SK-N-MC (cell line): ENCODE measurements around the gene WDR7.

Source experiments
- DNase-seq: peaks from one replicate; pipeline ENCODE4 v3.0.0-alpha.2; 2011; ENCODE audit warnings: low read depth, low spot score
- H3K27ac ChIP-seq: fragments of 200-600 bp; sonication (generic); 2 replicates; pipeline ENCODE4 v1.5.1; 2016; ENCODE audit warnings: mixed run types
- H3K36me3 ChIP-seq: fragments of 200-600 bp; sonication (generic); 2 replicates; pipeline ENCODE4 v1.6.1; 2017; ENCODE audit warnings: antibody characterized with exemption, low read length, mixed read lengths; ENCODE audit not compliant: insufficient read depth
- H3K4me3 ChIP-seq: fragments of 200-600 bp; sonication (generic); 2 replicates; pipeline ENCODE4 v1.5.1; 2016
- H3K9ac ChIP-seq: fragments of 200-600 bp; sonication (generic); 2 replicates; pipeline ENCODE4 v1.8.0; 2017; ENCODE audit warnings: mixed run types, mixed read lengths; ENCODE audit not compliant: insufficient read length
- H3K9me3 ChIP-seq: fragments of 200-600 bp; sonication (generic); 2 replicates; pipeline ENCODE4 v1.6.1; 2017; ENCODE audit warnings: low read depth, mild to moderate bottlenecking, antibody characterized with exemption, low read length, moderate library complexity, mixed read lengths
- EZH2 ChIP-seq: fragments of 200-600 bp; sonication (generic); IDR thresholded peaks from one replicate; pipeline ENCODE4 v1.6.1; 2017; ENCODE audit warnings: antibody characterized with exemption
- FOXP2 ChIP-seq: optimal IDR thresholded peaks from 2 replicates; pipeline ENCODE3; 2011; ENCODE audit warnings: mild to moderate bottlenecking, moderate library complexity; ENCODE audit not compliant: insufficient read depth; ENCODE audit errors: extremely low read length, control extremely low read depth
- POLR2AphosphoS5 ChIP-seq: IDR thresholded peaks from 2 replicates; pipeline ENCODE4 v1.6.1; 2012; ENCODE audit warnings: mild to moderate bottlenecking, low read depth, low read length, borderline replicate concordance

WDR7 gene

DNA sequence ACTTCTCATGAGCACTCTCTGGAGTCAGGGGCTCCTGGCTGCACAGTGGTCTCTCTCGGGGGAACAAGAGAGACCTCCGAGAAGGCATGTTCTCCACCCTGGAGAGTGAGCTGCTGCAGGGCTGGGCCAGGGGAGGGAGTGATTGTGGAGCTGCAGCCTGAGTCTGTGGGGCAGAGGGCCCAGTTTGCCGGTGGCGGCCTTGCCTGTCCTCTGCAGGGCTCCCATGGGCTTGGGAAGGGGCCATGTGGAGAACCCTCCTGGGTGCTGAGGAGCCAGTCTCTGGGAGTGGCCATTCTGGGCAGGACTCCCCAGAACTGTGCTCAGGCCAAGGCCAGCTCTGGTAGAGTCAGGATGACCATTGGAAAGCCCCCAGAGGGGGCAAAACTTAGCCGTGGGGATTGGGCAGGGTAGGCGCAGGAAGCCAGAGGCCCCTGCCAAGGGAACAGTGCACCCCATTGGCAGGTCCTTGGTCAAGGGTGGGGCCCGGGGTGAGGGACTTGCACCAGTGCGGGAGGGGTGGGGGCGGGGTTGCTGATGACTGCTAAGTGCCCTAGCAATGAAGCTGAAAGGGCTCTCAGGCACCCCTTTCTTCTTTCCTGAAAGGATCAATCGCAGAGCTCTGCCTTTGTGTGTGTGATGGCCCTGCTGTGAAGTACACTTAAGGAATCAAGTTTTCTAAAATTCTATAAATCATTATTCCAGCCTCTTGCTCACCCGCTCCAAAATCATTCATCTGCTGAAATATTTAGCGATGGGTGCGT, 426.0 kb downstream of the WDR7 start:
- no peak for DNase-seq
- Histone ChIP-seq H3K36me3 (no peaks in the 10 kb centered on the region), H3K4me3 (no peak overlapping the region)

DNA sequence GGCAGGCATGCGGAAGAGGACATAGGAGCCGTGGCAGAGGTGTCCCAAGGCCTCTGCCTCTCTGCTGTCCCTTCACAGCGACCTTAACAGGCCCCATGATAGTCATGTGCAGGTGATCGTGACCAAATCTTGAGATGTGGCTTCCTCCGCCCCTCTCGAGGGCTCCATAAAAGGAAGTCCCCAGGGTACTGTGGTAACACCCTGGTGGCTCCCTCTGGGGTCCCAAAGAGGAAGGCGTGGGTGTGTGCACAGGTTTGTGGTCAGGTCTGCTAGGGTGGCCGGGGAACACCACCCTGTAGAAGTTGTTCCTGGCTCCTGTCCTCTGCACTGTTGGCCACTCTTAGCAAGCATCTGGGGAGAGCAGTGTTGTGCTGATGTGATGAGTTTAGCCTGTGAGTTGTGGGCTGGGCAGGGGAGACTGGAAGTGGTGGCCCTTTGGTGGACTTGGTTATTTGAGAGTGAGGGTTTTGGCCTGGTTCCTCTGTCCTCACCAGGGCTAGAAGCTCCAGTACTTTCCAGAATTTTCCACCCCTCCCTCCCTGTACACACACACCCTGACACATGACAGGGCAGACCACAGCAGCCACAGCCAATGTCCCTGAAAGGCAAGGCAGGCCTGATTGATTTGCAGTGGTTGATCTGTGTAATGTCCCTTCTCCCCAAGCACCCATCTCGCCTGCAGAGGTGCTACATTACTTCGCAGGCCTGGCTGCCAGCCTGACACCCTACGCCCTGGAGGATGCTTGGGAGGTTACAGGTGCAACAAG, 426.8 kb downstream of the WDR7 start:
- H3K9ac ChIP-seq: no peak overlapping the region
- no peaks in the 10 kb centered on the region for H3K9me3 ChIP-seq
- DNase-seq: no peak
- no peaks in the 10 kb centered on the region for H3K36me3 ChIP-seq
- no peak overlapping the region for H3K4me3 ChIP-seq
- TF ChIP-seq FOXP2 (no peak), POLR2AphosphoS5 (no peak), EZH2 (no peak)
- H3K27ac ChIP-seq: no peak overlapping the region

More for the DNA sequence above, 426.0 kb downstream of the WDR7 start:
- H3K9ac ChIP-seq: no peak overlapping the region
- no peak overlapping the region for H3K27ac ChIP-seq
- TF ChIP-seq EZH2 (no peak), FOXP2 (no peak), POLR2AphosphoS5 (no peak)
- no peaks in the 10 kb centered on the region for H3K9me3 ChIP-seq

GRCh38 chr18:57078614-57079013, 427.5 kb downstream of the WDR7 start:
- H3K36me3 ChIP-seq: no peaks in the 10 kb centered on the region
- no peak for DNase-seq
- TF ChIP-seq FOXP2 (no peak), POLR2AphosphoS5 (no peak), EZH2 (no peak)

GRCh38 chr18:57080479-57080878, 429.3 kb downstream of the WDR7 start:
- TF ChIP-seq EZH2 (no peak), FOXP2 (no peak), POLR2AphosphoS5 (no peak)
- Histone ChIP-seq H3K27ac (no peak overlapping the region), H3K4me3 (no peak overlapping the region), H3K36me3 (no peaks in the 10 kb centered on the region), H3K9ac (no peak overlapping the region), H3K9me3 (no peaks in the 10 kb centered on the region)
- no peak for DNase-seq

More at GRCh38 chr18:57078614-57079013, 427.5 kb downstream of the WDR7 start:
- Histone ChIP-seq H3K4me3 (no peak overlapping the region), H3K27ac (no peak overlapping the region), H3K9ac (no peak overlapping the region), H3K9me3 (no peaks in the 10 kb centered on the region)

DNA sequence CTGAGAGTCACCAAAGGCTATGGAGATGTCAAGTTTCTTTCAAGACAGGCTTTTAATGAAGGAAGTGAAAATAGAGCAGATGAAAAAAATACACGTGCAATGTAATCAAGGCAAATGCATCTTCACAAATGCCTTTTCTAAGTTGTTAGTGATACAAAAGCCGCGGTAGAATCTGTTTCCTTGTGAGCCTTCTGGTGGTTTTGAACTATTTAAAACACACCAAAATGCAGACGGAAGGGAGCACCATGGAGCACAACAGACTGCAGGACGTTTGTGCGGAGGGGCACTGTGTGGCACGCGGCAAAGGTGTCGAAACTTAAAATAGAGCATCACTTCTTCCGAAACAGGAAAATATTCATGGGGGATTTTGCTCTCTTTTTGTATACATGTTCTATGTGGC, 430.7 kb downstream of the WDR7 start:
- DNase-seq: no peak
- no peak overlapping the region for H3K27ac ChIP-seq
- H3K9ac ChIP-seq: no peak overlapping the region
- H3K4me3 ChIP-seq: no peak overlapping the region
- no peaks in the 10 kb centered on the region for H3K36me3 ChIP-seq
- no peak for TF ChIP-seq EZH2
- no peak for TF ChIP-seq FOXP2
- no peak for TF ChIP-seq POLR2AphosphoS5
- H3K9me3 ChIP-seq: no peaks in the 10 kb centered on the region

GRCh38 chr18:57083485-57083884, 432.3 kb downstream of the WDR7 start:
- Histone ChIP-seq H3K36me3 (no peaks in the 10 kb centered on the region), H3K9ac (no peak overlapping the region)
- DNase-seq: no peak

DNA sequence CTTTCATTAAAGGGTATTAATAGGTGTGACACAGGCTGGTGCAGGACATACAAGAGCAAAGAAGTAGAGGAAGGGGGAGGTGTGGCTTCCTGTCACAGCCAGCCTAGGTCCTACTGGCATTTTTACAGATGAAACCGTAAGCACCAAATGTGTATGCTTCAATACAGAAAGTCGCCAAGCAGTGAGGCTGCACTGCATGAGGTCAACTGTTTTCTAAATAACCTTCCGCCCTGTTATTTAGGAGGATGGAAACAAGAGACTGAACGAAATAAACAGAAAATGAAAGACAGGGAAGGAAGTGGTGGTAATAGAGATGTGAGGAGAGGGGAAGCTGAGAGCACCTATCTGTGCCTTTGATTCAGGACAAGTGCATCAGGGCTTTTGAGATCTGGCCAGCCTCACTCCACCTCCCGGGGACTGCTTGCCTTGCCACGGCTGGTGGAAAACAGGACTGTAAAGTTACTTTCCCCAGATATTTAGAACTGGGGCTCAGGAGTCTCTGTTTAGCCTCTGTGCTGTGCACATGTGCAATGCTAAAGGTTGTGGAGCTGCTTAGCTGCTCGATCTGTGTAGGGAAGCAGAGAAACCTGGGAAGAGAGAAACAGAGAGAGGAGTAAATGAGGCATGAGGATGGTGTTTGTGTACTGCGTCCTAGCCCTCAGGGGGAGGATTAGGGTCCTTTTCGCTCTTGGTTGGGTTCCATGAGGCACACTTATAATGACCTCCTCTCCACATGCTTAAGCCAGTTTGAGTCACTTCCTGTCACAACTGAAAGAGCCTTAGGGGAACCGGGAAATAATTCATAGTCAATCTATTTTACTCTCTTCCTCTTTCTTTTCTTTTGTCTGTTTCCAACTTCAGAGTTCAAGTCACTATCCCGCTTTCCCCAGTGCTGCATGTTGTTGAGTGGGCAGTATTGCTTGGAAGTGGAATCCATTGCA, 433.4 kb downstream of the WDR7 start:
- DNase-seq: no peak
- no peak overlapping the region for H3K27ac ChIP-seq
- no peaks in the 10 kb centered on the region for H3K36me3 ChIP-seq
- H3K4me3 ChIP-seq: no peak overlapping the region
- H3K9ac ChIP-seq: no peak overlapping the region
- TF ChIP-seq FOXP2 (no peak), POLR2AphosphoS5 (no peak), EZH2 (no peak)
- no peaks in the 10 kb centered on the region for H3K9me3 ChIP-seq

More at GRCh38 chr18:57083485-57083884, 432.3 kb downstream of the WDR7 start:
- no peak overlapping the region for H3K27ac ChIP-seq
- no peak for TF ChIP-seq EZH2
- no peak for TF ChIP-seq POLR2AphosphoS5
- no peak for TF ChIP-seq FOXP2
- no peak overlapping the region for H3K4me3 ChIP-seq
- no peaks in the 10 kb centered on the region for H3K9me3 ChIP-seq

DNA sequence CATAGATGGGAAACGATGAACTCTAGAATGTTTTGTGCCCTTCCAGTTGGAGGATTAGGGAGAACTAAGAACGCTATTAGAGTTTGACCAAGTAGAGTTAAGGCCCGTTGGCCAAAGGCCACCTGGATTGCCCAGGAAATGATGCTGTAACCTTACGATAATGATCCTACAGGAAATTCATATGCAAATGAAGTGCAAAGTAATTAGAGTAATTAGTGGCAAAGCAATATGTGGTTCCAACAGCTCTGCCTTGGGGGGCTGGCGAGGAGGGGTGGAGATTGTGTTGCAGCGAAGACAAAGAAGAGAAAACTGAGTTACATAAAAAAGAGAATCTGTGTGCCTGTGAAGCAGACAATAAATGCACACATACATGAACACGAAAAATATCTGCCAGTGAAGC, 434.2 kb downstream of the WDR7 start:
- Histone ChIP-seq H3K4me3 (no peak overlapping the region), H3K36me3 (no peaks in the 10 kb centered on the region), H3K9me3 (no peaks in the 10 kb centered on the region), H3K9ac (no peak overlapping the region), H3K27ac (no peak overlapping the region)
- no peak for TF ChIP-seq EZH2
- TF ChIP-seq POLR2AphosphoS5: no peak
- no peak for DNase-seq
